OCI-LY1 (cell line): ENCODE results near the gene NR3C1.

Experiments
- H2AFZ ChIP-seq: fragments of 200-600 bp; sonication (generic), shearing (Covaris generic); 2 replicates; pipeline ENCODE4 v1.6.0; 2014; ENCODE audit warnings: antibody characterized with exemption, mild to moderate bottlenecking, low read length
- H3F3A ChIP-seq: fragments of 200-600 bp; sonication (generic), shearing (Covaris generic); 2 replicates; pipeline ENCODE4 v1.6.0; 2014; ENCODE audit warnings: mild to moderate bottlenecking, antibody characterized with exemption, low read length, moderate library complexity; ENCODE audit not compliant: insufficient read depth
- H3K27ac ChIP-seq: fragments of 200-600 bp; sonication (generic); 2 replicates; pipeline ENCODE4 v1.5.1; 2014; ENCODE audit warnings: low read length, mixed run types, mild to moderate bottlenecking, low read depth; ENCODE audit not compliant: poor library complexity, severe bottlenecking
- H3K27me3 ChIP-seq: fragments of 200-600 bp; sonication (generic); 2 replicates; pipeline ENCODE4 v1.6.0; 2014; ENCODE audit warnings: antibody characterized with exemption, mild to moderate bottlenecking, low read length, moderate library complexity; ENCODE audit not compliant: insufficient read depth
- H3K36me3 ChIP-seq: fragments of 200-600 bp; sonication (generic); 2 replicates; pipeline ENCODE4 v1.6.1; 2014; ENCODE audit warnings: mild to moderate bottlenecking, antibody characterized with exemption, low read length, moderate library complexity, mixed read lengths; ENCODE audit not compliant: insufficient read depth
- H3K4me1 ChIP-seq: fragments of 200-600 bp; sonication (generic); 2 replicates; pipeline ENCODE4 v1.5.1; 2014; ENCODE audit warnings: mild to moderate bottlenecking, low read length, moderate library complexity; ENCODE audit not compliant: insufficient read depth, severe bottlenecking
- H3K4me2 ChIP-seq: fragments of 200-600 bp; sonication (generic), shearing (Covaris generic); 2 replicates; pipeline ENCODE4 v1.6.1; 2014; ENCODE audit warnings: low read length
- H3K4me3 ChIP-seq: fragments of 200-600 bp; sonication (generic); 2 replicates; pipeline ENCODE4 v1.5.1; 2014; ENCODE audit warnings: low read length, low read depth, mild to moderate bottlenecking, mixed read lengths; ENCODE audit not compliant: poor library complexity, severe bottlenecking
- H3K79me2 ChIP-seq: fragments of 200-600 bp; shearing (Covaris generic); 2 replicates; pipeline ENCODE4 v1.6.1; 2016; ENCODE audit warnings: mixed run types, low read length, mixed read lengths; ENCODE audit not compliant: insufficient read depth
- H3K9ac ChIP-seq: fragments of 200-600 bp; sonication (generic), shearing (Covaris generic); 2 replicates; pipeline ENCODE4 v1.6.1; 2014; ENCODE audit warnings: mild to moderate bottlenecking, low read length, mixed read lengths
- H3K9me2 ChIP-seq: fragments of 200-600 bp; sonication (generic), shearing (Covaris generic); 2 replicates; pipeline ENCODE4 v1.6.1; 2014; ENCODE audit warnings: low read depth, mild to moderate bottlenecking, low read length, mixed read lengths
- H3K9me3 ChIP-seq: fragments of 200-600 bp; shearing (Covaris generic); 2 replicates; pipeline ENCODE4 v1.6.1; 2014; ENCODE audit warnings: low read length, mixed read lengths
- H4K20me1 ChIP-seq: fragments of 200-600 bp; sonication (generic), shearing (Covaris generic); 2 replicates; pipeline ENCODE4 v1.6.0; 2016; ENCODE audit warnings: mild to moderate bottlenecking, low read length; ENCODE audit not compliant: insufficient read depth
- CTCF ChIP-seq: fragments of 200-600 bp; sonication (generic), shearing (Covaris generic); IDR thresholded peaks from 2 replicates; pipeline ENCODE4 v1.5.1; 2017; ENCODE audit warnings: mild to moderate bottlenecking, antibody characterized with exemption, low read length, moderate library complexity, mixed read lengths
- EZH2 ChIP-seq: fragments of 200-600 bp; sonication (generic), shearing (Covaris generic); IDR thresholded peaks from 2 replicates; pipeline ENCODE4 v1.8.0; 2017; ENCODE audit warnings: borderline replicate concordance, mixed run types, mild to moderate bottlenecking, antibody characterized with exemption, low read length, moderate library complexity, mixed read lengths

The NR3C1 gene

GRCh38 chr5:143244000-143244736, 159.3 kb downstream of the NR3C1 start:
- Histone ChIP-seq H3K9ac (no peak overlapping the region), H3K9me3 (0 out of 2 replicates have a peak, but pooled peaks cover 3% of the 10 kb centered on the region), H3K4me1 (peaks cover 6% of the 10 kb centered on the region), H3K4me3 (no peak overlapping the region), H3K79me2 (no peaks in the 10 kb centered on the region), H3K9me2 (no peaks in the 10 kb centered on the region), H3F3A (no peaks in the 10 kb centered on the region), H3K27ac (no peak overlapping the region), H4K20me1 (no peaks in the 10 kb centered on the region), H3K36me3 (no peaks in the 10 kb centered on the region), H2AFZ (no peak overlapping the region), H3K4me2 (no peak overlapping the region), H3K27me3 (no peaks in the 10 kb centered on the region)
- TF ChIP-seq CTCF (no peak), EZH2 (no peak)

GRCh38 chr5:143243103-143243502, 160.4 kb downstream of the NR3C1 start:
- H3K27ac ChIP-seq = no peak overlapping the region
- no peak overlapping the region for H3K9ac ChIP-seq
- no peaks in the 10 kb centered on the region for H3K79me2 ChIP-seq
- H3F3A ChIP-seq = no peaks in the 10 kb centered on the region
- no peak for TF ChIP-seq CTCF
- no peaks in the 10 kb centered on the region for H4K20me1 ChIP-seq
- H3K9me2 ChIP-seq = no peaks in the 10 kb centered on the region
- peaks cover 6% of the 10 kb centered on the region for H3K4me1 ChIP-seq
- H3K9me3 ChIP-seq = 0 out of 2 replicates have a peak, but pooled peaks cover 3% of the 10 kb centered on the region
- H3K4me3 ChIP-seq = no peak overlapping the region
- no peaks in the 10 kb centered on the region for H3K36me3 ChIP-seq
- H2AFZ ChIP-seq = no peak overlapping the region
- H3K4me2 ChIP-seq = no peak overlapping the region
- no peaks in the 10 kb centered on the region for H3K27me3 ChIP-seq

DNA sequence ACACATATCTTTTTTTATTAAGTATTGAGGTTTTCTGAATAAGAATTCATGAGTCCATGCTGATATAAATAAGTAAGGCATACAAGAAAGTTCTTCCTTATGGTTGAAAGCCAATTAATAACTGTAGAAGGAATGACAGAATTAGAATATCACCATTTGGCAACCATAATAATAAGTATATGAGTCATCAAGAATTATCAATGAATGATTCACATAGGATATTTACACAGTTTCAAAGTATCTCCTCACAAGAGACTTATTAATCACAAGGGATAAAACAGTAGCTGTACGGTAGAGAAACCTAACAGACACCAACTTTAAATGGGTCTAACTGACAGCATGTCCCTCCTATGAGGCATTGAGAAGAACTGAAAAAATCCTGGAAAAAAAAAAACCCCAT, 161.6 kb downstream of the NR3C1 start:
- no peaks in the 10 kb centered on the region for H4K20me1 ChIP-seq
- no peak overlapping the region for H3K4me3 ChIP-seq
- no peaks in the 10 kb centered on the region for H3K9me2 ChIP-seq
- H3K27ac ChIP-seq = no peak overlapping the region
- H3F3A ChIP-seq = no peaks in the 10 kb centered on the region
- peaks cover 8% of the 10 kb centered on the region for H3K4me1 ChIP-seq
- H3K9ac ChIP-seq = no peak overlapping the region
- H3K36me3 ChIP-seq = no peaks in the 10 kb centered on the region
- H3K27me3 ChIP-seq = no peaks in the 10 kb centered on the region
- H3K9me3 ChIP-seq = 0 out of 2 replicates have a peak, but pooled peaks cover 3% of the 10 kb centered on the region
- no peak overlapping the region for H3K4me2 ChIP-seq
- H3K79me2 ChIP-seq = no peaks in the 10 kb centered on the region
- no peak for TF ChIP-seq CTCF
- no peak for TF ChIP-seq EZH2
- H2AFZ ChIP-seq = no peak overlapping the region
